Measurements from ENCODE around the gene TMED9. TPM values are rescaled to one million over a fixed set of nuclear protein-coding genes. Genes with fewer than 3 reads are reported as not detected.
"Not testable (repeated sequence)": the region's sequence is repeated elsewhere in the genome, so short reads cannot be mapped to it uniquely, and the experiment has no call there.

The TMED9 gene
- total and polyA plus RNA-seq, 2 donors = 50.9 to 136 TPM

DNA sequence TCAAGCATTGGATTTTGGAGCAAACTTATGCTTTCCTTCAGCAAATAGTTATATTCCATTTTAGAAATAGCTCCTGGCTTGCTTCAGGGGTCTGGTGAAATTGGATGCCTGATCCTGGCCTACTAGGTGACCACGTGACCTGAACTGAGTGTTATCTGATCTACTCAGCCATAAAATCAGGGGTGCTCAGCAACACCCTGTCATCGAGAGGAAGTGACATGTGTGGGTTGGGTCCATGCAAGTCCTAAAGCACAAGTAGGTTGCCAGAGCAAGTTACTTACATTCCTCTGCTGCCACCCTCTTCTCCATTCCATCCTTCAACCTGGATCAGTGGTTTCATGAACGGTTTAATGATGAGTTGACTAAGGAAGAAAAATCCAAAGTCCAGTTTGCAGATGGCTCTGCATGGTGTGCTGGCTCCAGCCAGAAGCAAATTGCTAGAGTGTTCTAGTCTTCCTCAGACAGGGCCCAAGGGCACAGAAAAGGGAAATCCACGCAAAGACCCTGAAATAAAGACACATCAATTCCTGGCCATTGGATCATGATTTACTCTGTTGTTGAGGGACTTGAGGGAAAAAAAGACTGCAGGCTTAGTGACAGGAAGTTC lies 34.9 kb upstream of the TMED9 start:
- Histone ChIP-seq H3K27ac (ENCODE audit: low read depth) (no peak overlapping the region), H3K4me1 (ENCODE audit: insufficient read depth) (no peaks in the 10 kb centered on the region), H3K4me3 (ENCODE audit: low read depth, low read length) (no peak overlapping the region), H3K36me3 (ENCODE audit: insufficient read depth) (no peaks in the 10 kb centered on the region)
- DNase-seq (ENCODE audit: extremely low spot score) = no peak
- WGBS = 27% methylated on average over 4 of the region's 4 CpGs

DNA sequence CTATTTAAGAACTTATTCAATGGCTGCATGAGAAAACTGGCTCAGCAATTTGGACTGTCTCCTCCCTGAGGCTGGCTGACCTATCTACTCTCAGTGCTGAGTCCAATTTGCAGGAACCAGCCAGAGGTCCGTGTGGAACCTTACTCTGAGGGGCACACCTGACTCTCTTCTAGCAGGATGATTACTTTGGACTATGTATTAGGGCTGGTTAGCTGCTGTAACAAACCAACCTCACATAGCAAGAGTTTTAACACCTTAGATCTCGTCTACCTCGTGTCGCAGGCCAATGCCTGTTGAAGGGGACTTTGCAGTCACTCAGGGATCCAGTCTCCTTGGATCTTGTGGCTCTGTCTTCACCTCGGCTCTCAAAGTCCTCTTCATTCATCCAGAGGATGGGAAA lies 34.2 kb upstream of the TMED9 start:
- Histone ChIP-seq H3K36me3 (ENCODE audit: insufficient read depth) (no peaks in the 10 kb centered on the region), H3K4me1 (ENCODE audit: insufficient read depth) (no peaks in the 10 kb centered on the region), H3K4me3 (ENCODE audit: low read depth, low read length) (no peak overlapping the region), H3K27ac (ENCODE audit: low read depth) (no peak overlapping the region)
- WGBS = 77% methylated on average over 5 of the region's 5 CpGs
- no peak for DNase-seq (ENCODE audit: extremely low spot score)

DNA sequence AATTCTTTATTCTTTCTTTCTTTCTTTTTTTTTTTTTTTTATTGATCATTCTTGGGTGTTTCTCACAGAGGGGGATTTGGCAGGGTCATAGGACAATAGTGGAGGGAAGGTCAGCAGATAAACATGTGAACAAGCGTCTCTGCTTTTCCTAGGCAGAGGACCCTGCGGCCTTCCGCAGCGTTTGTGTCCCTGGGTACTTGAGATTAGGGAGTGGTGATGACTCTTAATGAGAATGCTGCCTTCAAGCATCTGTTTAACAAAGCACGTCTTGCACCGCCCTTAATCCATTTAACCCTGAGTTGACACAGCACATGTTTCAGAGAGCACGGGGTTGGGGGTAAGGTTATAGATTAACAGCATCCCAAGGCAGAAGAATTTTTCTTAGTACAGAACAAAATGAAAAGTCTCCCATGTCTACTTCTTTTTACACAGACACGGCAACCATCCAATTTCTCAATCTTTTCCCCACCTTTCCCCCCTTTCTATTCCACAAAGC lies 32.5 kb upstream of the TMED9 start:
- H3K36me3 ChIP-seq (ENCODE audit: insufficient read depth); H3K27ac ChIP-seq (ENCODE audit: low read depth); H3K4me1 ChIP-seq (ENCODE audit: insufficient read depth); DNase-seq (ENCODE audit: extremely low spot score); H3K4me3 ChIP-seq (ENCODE audit: low read depth, low read length): not testable (repeated sequence)
- WGBS = 54% methylated on average over 8 of the region's 8 CpGs

DNA sequence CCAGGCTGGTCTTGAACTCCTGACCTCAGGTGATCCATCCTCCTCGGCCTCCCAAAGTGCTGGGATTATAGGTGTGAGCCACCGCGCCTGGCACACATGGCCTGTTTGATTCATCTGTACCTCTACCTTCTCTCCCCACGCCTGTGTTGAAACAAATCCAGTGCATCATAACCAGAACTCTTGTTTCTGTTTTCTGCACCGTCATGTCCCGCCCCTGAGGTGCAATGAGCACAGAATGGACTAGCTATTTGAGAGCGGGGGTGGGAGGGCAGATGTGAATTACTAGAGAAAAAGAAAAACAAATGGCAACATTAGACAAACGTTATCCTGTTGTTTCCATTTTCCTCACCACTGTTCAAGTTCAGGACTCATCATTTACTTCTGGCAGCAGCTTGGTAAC lies 27.0 kb upstream of the TMED9 start:
- H3K27ac ChIP-seq (ENCODE audit: low read depth) = no peak overlapping the region
- H3K36me3 ChIP-seq (ENCODE audit: insufficient read depth) = no peaks in the 10 kb centered on the region
- no peak for DNase-seq (ENCODE audit: extremely low spot score)
- WGBS = 79% methylated on average over 8 of the region's 8 CpGs
- H3K4me3 ChIP-seq (ENCODE audit: low read depth, low read length) = no peak overlapping the region
- no peaks in the 10 kb centered on the region for H3K4me1 ChIP-seq (ENCODE audit: insufficient read depth)

DNA sequence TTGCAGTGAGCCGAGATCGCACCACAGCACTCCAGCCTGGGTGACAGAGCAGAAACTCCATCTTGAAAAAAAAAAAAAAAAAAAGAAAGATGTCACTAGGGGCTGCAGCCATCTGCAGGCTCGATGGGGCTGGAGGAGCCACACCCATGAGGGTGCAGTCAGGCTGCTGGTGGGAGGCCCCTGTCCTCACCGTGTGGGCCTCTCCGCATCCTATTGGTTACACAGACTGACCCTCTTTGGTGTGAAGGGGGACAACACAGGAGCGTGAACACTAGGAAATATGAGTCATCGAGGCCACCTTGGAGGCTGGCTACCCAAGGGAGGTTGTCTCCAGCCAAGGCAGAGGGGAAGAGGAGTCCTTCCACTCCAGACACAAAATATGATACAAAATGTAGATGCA lies 23.7 kb upstream of the TMED9 start:
- H3K27ac ChIP-seq (ENCODE audit: low read depth) = no peak overlapping the region
- H3K4me1 ChIP-seq (ENCODE audit: insufficient read depth) = no peaks in the 10 kb centered on the region
- H3K36me3 ChIP-seq (ENCODE audit: insufficient read depth) = no peaks in the 10 kb centered on the region
- no peak for DNase-seq (ENCODE audit: extremely low spot score)
- no peak overlapping the region for H3K4me3 ChIP-seq (ENCODE audit: low read depth, low read length)
- WGBS = 75% methylated on average over 7 of the region's 7 CpGs

DNA sequence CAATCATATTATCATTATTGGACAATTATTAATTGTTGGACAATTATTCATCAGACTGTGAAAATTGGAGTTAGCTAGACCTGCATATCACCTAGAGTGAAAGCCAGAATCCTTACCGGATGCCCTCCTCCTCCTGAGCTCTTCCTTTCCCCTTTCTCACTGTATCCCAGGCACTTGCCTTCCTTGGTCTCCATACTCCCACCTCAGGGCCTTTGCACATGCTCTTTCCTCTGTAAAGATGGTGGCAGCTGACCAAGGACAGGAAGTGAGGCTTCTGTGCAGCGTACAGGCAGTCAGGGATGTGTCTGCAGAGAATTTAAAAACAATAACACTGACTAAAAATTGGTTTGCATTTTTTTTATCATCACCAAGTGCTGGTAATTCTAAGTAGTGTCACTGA lies 22.1 kb upstream of the TMED9 start:
- no peak overlapping the region for H3K4me3 ChIP-seq (ENCODE audit: low read depth, low read length)
- 66% methylated on average over 2 of the region's 2 CpGs for WGBS
- no peaks in the 10 kb centered on the region for H3K36me3 ChIP-seq (ENCODE audit: insufficient read depth)
- no peak for DNase-seq (ENCODE audit: extremely low spot score)
- H3K27ac ChIP-seq (ENCODE audit: low read depth) = no peak overlapping the region
- H3K4me1 ChIP-seq (ENCODE audit: insufficient read depth) = no peaks in the 10 kb centered on the region

DNA sequence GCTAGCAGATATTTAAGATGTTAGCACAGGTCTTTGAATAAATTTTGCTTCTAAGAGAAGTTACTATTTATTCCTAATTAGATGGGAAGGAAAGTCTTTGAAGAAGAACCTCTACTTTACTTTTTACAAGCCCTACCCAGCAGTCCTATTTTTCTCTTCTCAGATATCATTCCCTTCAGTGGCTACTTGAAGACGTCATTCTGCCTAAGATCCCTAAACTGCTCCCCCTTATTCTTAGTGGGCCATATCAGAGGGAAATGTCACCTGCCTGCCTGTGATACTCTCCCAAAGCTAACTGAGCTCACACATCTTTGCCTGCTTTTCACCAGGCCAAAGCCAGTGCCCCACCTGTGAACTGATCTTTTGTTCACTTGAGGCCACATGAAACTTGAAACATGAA lies 16.5 kb upstream of the TMED9 start:
- whole genome bisulfite sequencing = 36% methylated on average over 1 of the region's 1 CpG
- H3K36me3 ChIP-seq (ENCODE audit: insufficient read depth) = no peaks in the 10 kb centered on the region
- H3K4me3 ChIP-seq (ENCODE audit: low read depth, low read length) = no peak overlapping the region
- no peak for DNase-seq (ENCODE audit: extremely low spot score)
- H3K4me1 ChIP-seq (ENCODE audit: insufficient read depth) = no peaks in the 10 kb centered on the region
- peak overlapping the region; percentile 73 for H3K27ac ChIP-seq (ENCODE audit: low read depth)

DNA sequence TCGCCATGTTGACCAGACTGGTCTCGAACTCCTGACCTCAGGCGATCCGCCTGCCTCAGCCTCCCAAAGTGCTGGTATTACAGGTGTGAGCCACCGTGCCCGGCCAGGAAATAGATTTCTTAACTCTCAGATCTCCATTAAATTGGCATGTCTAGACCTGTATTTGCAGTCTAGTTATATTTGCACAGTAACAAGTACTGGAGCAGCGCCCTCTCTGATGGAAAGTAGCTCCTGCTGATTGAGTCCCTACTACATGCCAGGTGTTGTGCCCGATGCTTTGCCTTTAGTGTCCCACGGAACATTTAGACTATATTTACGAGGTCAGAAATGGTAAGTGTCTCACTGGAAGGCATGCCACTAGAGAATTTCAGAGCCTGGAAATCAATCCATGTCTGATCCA lies 15.8 kb upstream of the TMED9 start:
- no peaks in the 10 kb centered on the region for H3K36me3 ChIP-seq (ENCODE audit: insufficient read depth)
- H3K4me3 ChIP-seq (ENCODE audit: low read depth, low read length) = no peak overlapping the region
- no peak overlapping the region for H3K27ac ChIP-seq (ENCODE audit: low read depth)
- WGBS = 82% methylated on average over 10 of the region's 10 CpGs
- DNase-seq (ENCODE audit: extremely low spot score) = no peak
- no peaks in the 10 kb centered on the region for H3K4me1 ChIP-seq (ENCODE audit: insufficient read depth)

DNA sequence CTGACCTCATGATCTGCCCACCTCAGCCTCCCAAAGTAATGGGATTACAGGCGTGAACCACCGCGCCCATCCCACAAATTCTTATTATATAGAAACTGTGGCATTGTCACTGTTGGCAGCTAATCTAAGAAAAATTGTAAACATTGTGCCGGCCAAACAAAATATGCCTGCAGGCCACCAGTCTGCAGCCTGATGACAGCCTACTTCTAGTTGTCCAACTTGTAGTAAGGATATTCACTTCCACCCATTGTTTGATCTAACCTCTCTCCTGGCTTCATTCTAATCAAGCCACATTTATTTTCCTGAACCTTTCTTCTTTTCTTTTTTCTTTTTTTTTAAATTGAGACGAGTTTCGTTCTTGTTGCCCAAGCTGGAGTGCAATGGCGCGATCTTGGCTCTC lies 13.7 kb upstream of the TMED9 start:
- DNase-seq (ENCODE audit: extremely low spot score) = no peak
- no peaks in the 10 kb centered on the region for H3K4me1 ChIP-seq (ENCODE audit: insufficient read depth)
- 92% methylated on average over 8 of the region's 8 CpGs for WGBS
- H3K4me3 ChIP-seq (ENCODE audit: low read depth, low read length) = no peak overlapping the region
- no peaks in the 10 kb centered on the region for H3K36me3 ChIP-seq (ENCODE audit: insufficient read depth)
- H3K27ac ChIP-seq (ENCODE audit: low read depth) = no peak overlapping the region

DNA sequence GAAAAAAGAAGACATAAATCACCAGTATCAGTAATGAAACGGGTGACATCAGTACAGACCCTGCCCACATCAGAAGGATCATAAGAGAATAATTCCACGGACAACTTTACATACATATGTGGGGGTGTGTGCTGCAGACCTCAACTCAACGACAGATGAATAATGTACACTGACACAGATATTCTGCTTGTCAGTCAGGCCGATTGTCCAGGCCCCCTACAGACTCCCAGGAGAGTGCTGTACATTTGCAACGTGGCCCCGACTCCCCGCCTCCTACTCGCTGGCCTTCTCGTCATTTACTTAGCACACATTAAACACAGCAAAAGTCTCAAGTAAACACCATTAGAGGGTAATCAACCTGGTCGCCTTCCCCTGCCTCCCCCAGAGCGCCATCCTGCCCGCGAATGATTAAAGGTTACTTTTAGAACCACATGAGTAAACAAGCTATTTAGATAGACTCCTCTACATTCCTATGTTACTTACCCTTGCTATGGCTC lies 3.5 kb upstream of the TMED9 start:
- no peak overlapping the region for H3K27ac ChIP-seq (ENCODE audit: low read depth)
- H3K36me3 ChIP-seq (ENCODE audit: insufficient read depth) = no peaks in the 10 kb centered on the region
- peaks cover 1% of the 10 kb centered on the region for H3K4me1 ChIP-seq (ENCODE audit: insufficient read depth)
- no peak for DNase-seq (ENCODE audit: extremely low spot score)
- 16% methylated on average over 13 of the region's 13 CpGs for WGBS
- H3K4me3 ChIP-seq (ENCODE audit: low read depth, low read length) = no peak overlapping the region

DNA sequence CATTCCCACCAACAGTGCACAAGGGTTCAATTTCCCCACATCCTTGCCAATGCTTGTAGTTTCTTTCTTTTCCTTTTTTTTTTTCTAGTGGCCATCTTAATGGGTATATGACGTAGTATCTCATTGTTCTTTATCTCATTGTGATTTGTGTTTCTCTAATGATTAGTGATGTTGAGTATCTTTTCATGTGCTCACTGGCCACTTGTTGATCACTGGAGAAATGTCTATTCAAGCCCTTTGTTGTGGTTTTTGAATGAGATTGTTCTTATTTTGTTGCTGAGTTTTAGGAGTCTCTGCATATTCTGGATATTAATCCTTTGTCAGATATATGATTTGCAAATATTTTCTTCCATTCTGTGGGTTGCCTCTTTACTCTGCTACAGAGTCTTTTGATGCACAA lies 1.6 kb upstream of the TMED9 start:
- WGBS = 69% methylated on average over 1 of the region's 1 CpG
- H3K36me3 ChIP-seq (ENCODE audit: insufficient read depth) = no peaks in the 10 kb centered on the region

DNA sequence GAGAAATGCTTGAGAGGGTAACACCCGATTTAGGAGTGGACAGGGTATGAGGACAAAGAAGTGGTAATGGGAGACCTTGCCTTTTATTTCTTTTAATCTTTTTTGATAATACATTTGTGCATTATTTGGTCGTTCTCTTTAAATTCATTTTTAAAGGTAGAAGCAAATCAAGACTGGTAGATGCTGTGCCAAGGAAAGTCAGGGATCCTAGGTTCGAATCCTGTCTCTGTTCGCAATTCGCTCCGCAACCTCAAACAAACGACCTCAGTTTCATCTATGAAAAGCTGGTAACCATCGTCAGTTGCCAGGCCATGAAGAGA lies 353 bp upstream of the TMED9 start:
- peak overlapping the region; percentile 94 for H3K4me3 ChIP-seq (ENCODE audit: low read depth, low read length)
- peaks cover 1% of the 10 kb centered on the region for H3K4me1 ChIP-seq (ENCODE audit: insufficient read depth)
- no peaks in the 10 kb centered on the region for H3K36me3 ChIP-seq (ENCODE audit: insufficient read depth)
- H3K27ac ChIP-seq (ENCODE audit: low read depth) = no peak overlapping the region
- WGBS = 11% methylated on average over 8 of the region's 8 CpGs
- no peak for DNase-seq (ENCODE audit: extremely low spot score)

More for the DNA sequence above, 1.6 kb upstream of the TMED9 start:
- DNase-seq (ENCODE audit: extremely low spot score) = no peak
- Histone ChIP-seq H3K4me3 (ENCODE audit: low read depth, low read length) (no peak overlapping the region), H3K4me1 (ENCODE audit: insufficient read depth) (peaks cover 1% of the 10 kb centered on the region), H3K27ac (ENCODE audit: low read depth) (no peak overlapping the region)

DNA sequence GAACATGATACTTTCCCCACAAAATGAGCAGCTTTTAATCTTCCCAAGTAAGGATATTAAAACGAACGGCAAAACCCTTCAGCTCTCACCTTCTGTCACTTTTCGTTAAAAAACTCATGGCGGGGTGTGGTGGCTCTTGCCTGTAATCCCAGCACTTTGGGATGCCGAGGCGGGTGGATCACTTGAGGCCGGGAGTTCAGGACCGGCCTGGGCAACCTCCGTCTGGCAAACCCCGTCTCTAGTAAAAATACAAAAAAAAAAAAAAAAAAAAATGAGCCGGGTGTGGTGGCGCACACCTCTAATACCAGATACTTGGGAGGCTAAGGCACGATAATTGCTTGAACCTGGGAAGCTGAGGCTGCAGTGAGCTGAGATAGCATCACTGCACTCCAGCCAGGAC lies 902 bp downstream of the TMED9 start:
- Histone ChIP-seq H3K4me1 (ENCODE audit: insufficient read depth) (peaks cover 1% of the 10 kb centered on the region), H3K36me3 (ENCODE audit: insufficient read depth) (no peaks in the 10 kb centered on the region), H3K27ac (ENCODE audit: low read depth) (no peak overlapping the region), H3K4me3 (ENCODE audit: low read depth, low read length) (peak overlapping the region; percentile 94)
- WGBS = 76% methylated on average over 13 of the region's 13 CpGs
- no peak for DNase-seq (ENCODE audit: extremely low spot score)

DNA sequence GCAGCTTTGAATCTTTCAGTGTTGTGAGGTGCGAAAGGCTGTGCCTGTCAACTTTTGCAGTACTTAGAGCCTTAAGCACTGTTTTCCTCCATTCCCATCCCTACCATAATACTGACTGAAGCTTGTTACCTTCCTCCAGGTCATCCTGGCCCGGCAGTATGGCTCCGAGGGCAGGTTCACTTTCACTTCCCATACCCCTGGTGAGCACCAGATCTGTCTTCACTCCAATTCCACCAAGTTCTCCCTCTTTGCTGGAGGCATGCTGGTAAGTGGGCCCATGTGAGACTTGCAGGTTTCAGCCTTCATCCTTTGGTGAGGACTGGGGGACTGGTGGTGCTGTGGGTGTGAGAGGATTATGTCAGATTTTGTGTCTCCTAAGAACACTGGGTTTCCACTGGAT lies 1.5 kb downstream of the TMED9 start:
- no peak for DNase-seq (ENCODE audit: extremely low spot score)
- 92% methylated on average over 3 of the region's 3 CpGs for WGBS
- no peak overlapping the region for H3K27ac ChIP-seq (ENCODE audit: low read depth)
- peaks cover 1% of the 10 kb centered on the region for H3K4me1 ChIP-seq (ENCODE audit: insufficient read depth)
- H3K4me3 ChIP-seq (ENCODE audit: low read depth, low read length) = no peak overlapping the region
- H3K36me3 ChIP-seq (ENCODE audit: insufficient read depth) = no peaks in the 10 kb centered on the region

DNA sequence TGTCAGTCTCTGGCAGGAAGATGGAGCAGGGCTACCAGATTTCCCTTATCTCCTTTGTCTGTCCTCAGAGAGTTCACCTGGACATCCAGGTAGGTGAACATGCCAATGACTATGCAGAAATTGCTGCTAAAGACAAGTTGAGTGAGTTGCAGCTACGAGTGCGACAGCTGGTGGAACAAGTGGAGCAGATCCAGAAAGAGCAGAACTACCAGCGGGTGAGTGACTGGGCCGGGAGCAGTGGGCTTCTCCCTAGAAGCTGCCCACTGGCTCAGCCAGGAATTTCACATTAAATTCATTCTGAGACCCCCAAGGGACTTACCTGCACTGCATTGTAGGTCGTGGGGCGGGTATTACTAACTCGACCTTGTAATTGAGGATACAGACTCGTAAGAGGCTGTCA lies 2.1 kb downstream of the TMED9 start:
- no peak overlapping the region for H3K4me3 ChIP-seq (ENCODE audit: low read depth, low read length)
- H3K4me1 ChIP-seq (ENCODE audit: insufficient read depth) = peaks cover 1% of the 10 kb centered on the region
- H3K36me3 ChIP-seq (ENCODE audit: insufficient read depth) = no peaks in the 10 kb centered on the region
- no peak for DNase-seq (ENCODE audit: extremely low spot score)
- no peak overlapping the region for H3K27ac ChIP-seq (ENCODE audit: low read depth)
- 94% methylated on average over 8 of the region's 8 CpGs for WGBS

Measured in urinary bladder (tissue), 4 donors.